Endothelial cell of umbilical vein (primary cell): Measurements from ENCODE around the gene SCUBE3. TPM values are rescaled to one million over a fixed set of nuclear protein-coding genes. Genes with fewer than 3 reads are reported as not detected.

Experiments used
- BruUV-seq: library from RNA; stranded (reverse); fragments of 400-500 nt; replicated peaks from 2 replicates; lab custom pipeline; 2021; lab: Mats Ljungman, UMichigan
- CTCF ChIA-PET: fragments of 300-600, 350-600 bp; sonication (Branson Sonifier 250); formaldehyde crosslinking; loops from one replicate; lab custom pipeline; 2021; ENCODE audit warnings: antibody characterized with exemption, inconsistent platforms; lab: Charles Lee
- POLR2A ChIA-PET: fragments of 300-600, 350-600 bp; sonication (Branson Sonifier 250); formaldehyde crosslinking; loops from one replicate; lab custom pipeline; 2021; ENCODE audit warnings: antibody characterized with exemption, inconsistent platforms; lab: Charles Lee
- DNase-seq: peaks from one replicate; pipeline ENCODE4 v3.0.0-alpha.2; 2011; ENCODE audit warnings: low read depth, low spot score
- FAIRE-seq: peaks from 2 replicates; lab custom pipeline; 2011; peaks lifted over from hg19 to GRCh38; lab: Jason Lieb, UNC
- H2AFZ ChIP-seq: 2 replicates; pipeline ENCODE4 v1.6.0; 2012; ENCODE audit warnings: low read depth, low read length, control low read depth, inconsistent platforms
- H3K27ac ChIP-seq: 2 replicates; pipeline ENCODE4 v1.5.1; 2011; ENCODE audit warnings: low read depth, mild to moderate bottlenecking, control low read depth, low read length, moderate library complexity; ENCODE audit not compliant: insufficient read depth
- H3K27me3 ChIP-seq, 2 experiments: 2 replicates each; pipeline versions ENCODE4 v1.6.0 to v1.6.1; 2011; ENCODE audit warnings: low read length in 2 of 2, mixed read lengths in 1 of 2; ENCODE audit not compliant: control insufficient read depth in 2 of 2, insufficient read depth in 2 of 2
- H3K36me3 ChIP-seq, 2 experiments: 2 replicates in 1 of 2; 3 replicates in 1 of 2; pipeline ENCODE4 v1.5.1; 2011; ENCODE audit warnings: low read length in 2 of 2, mild to moderate bottlenecking in 1 of 2, moderate library complexity in 1 of 2; ENCODE audit not compliant: control insufficient read depth in 2 of 2, insufficient read depth in 2 of 2; ENCODE audit errors: extremely low read depth in 1 of 2
- H3K4me1 ChIP-seq: 3 replicates; pipeline ENCODE4 v1.5.1; 2011; ENCODE audit warnings: mild to moderate bottlenecking, low read length; ENCODE audit not compliant: control insufficient read depth, insufficient read depth; ENCODE audit errors: extremely low read depth
- H3K4me2 ChIP-seq: 2 replicates; pipeline ENCODE4 v1.6.1; 2011; ENCODE audit warnings: low read length, control low read depth, mixed read lengths; ENCODE audit not compliant: insufficient read depth
- H3K4me3 ChIP-seq, 3 experiments: fragments of 200-600 bp in 1 of 3; sonication (generic), shearing (Covaris generic) in 1 of 3; replicated peaks in 1 of 3; 2 replicates each; pipeline ENCODE4 v1.5.1; 2011 to 2016; ENCODE audit warnings: control low read depth in 3 of 3, low read length in 3 of 3, mild to moderate bottlenecking in 2 of 3, inconsistent platforms in 1 of 3, low read depth in 1 of 3, moderate library complexity in 1 of 3; ENCODE audit not compliant: insufficient read depth in 1 of 3
- H3K79me2 ChIP-seq: 2 replicates; pipeline ENCODE4 v1.6.0; 2012; ENCODE audit warnings: low read length, inconsistent platforms; ENCODE audit not compliant: control insufficient read depth, insufficient read depth
- H3K9ac ChIP-seq: replicated peaks from 2 replicates; pipeline ENCODE3; 2011; ENCODE audit warnings: low read length, control low read depth; ENCODE audit not compliant: insufficient read depth; ENCODE audit errors: extremely low read depth
- H3K9me1 ChIP-seq: replicated peaks from 3 replicates; pipeline ENCODE4 v1.6.0; 2011; ENCODE audit warnings: mild to moderate bottlenecking, low read length; ENCODE audit not compliant: control insufficient read depth, insufficient read depth; ENCODE audit errors: extremely low read depth
- H3K9me3 ChIP-seq: replicated peaks from 2 replicates; pipeline ENCODE4 v1.5.1; 2012; ENCODE audit warnings: low read length, inconsistent platforms; ENCODE audit not compliant: control insufficient read depth, insufficient read depth
- H4K20me1 ChIP-seq: replicated peaks from 2 replicates; pipeline ENCODE3; 2011; ENCODE audit warnings: mild to moderate bottlenecking, low read length; ENCODE audit not compliant: control insufficient read depth, insufficient read depth; ENCODE audit errors: extremely low read depth
- CTCF ChIP-seq, 2 donors: IDR thresholded peaks; 1 replicate in 1 of 2; 2 replicates in 1 of 2; pipeline ENCODE4 v1.5.1; 2011; ENCODE audit warnings: low read length in 2 of 2, mild to moderate bottlenecking in 2 of 2, moderate library complexity in 2 of 2, control low read depth in 1 of 2, inconsistent platforms in 1 of 2, low read depth in 1 of 2; ENCODE audit not compliant: insufficient read depth in 1 of 2; ENCODE audit errors: extremely low read depth in 1 of 2
- EZH2 ChIP-seq: IDR thresholded peaks from 2 replicates; pipeline ENCODE4 v1.6.1; 2012; ENCODE audit warnings: borderline replicate concordance, low read depth, mild to moderate bottlenecking, moderate library complexity, low read length, inconsistent platforms; ENCODE audit not compliant: severe bottlenecking
- FOS ChIP-seq: IDR thresholded peaks from 2 replicates; pipeline ENCODE4 v1.6.1; 2011; ENCODE audit warnings: mild to moderate bottlenecking, low read length, moderate library complexity, borderline replicate concordance; ENCODE audit not compliant: insufficient read depth
- GATA2 ChIP-seq: IDR thresholded peaks from 2 replicates; pipeline ENCODE4 v1.7.0; 2011; ENCODE audit warnings: low read depth, mild to moderate bottlenecking, moderate library complexity, mixed read lengths, low read length; ENCODE audit not compliant: insufficient read length, insufficient read depth
- JUN ChIP-seq: IDR thresholded peaks from 2 replicates; pipeline ENCODE4 v1.6.1; 2011; ENCODE audit warnings: borderline replicate concordance, low read depth; ENCODE audit not compliant: insufficient read length, insufficient read depth
- MAX ChIP-seq: IDR thresholded peaks from 2 replicates; pipeline ENCODE4 v1.6.1; 2011; ENCODE audit not compliant: insufficient read depth, insufficient read length
- MYC ChIP-seq: IDR thresholded peaks from one replicate; pipeline ENCODE4 v1.6.1; 2011; ENCODE audit warnings: mild to moderate bottlenecking, low read depth, low read length
- POLR2A ChIP-seq: IDR thresholded peaks from 2 replicates; pipeline ENCODE4 v1.6.1; 2012; ENCODE audit warnings: low read depth, mild to moderate bottlenecking, control low read depth, low read length
- POLR2AphosphoS5 ChIP-seq: IDR thresholded peaks from 2 replicates; pipeline ENCODE4 v1.6.1; 2012; ENCODE audit warnings: low read depth, mild to moderate bottlenecking, control low read depth, low read length, moderate library complexity; ENCODE audit not compliant: insufficient read depth
- dilution Hi-C: fragments of 300-500 bp; cut with MboI; formaldehyde crosslinking; loops from one replicate; pipeline ENCODE4 v1.15.0; 2019; ENCODE audit warnings: low sequenced_read_pairs; ENCODE audit not compliant: extremely low pct_ligation_motif_present
- intact Hi-C: fragments of 100-400 bp; cut with micrococcal nuclease; formaldehyde crosslinking; loops from one replicate; pipeline ENCODE4 v1.10.0; 2022
- polyA plus RNA-seq, 4 experiments: library from polyadenylated mRNA; depleted of rRNA in 3 of 4; stranded (reverse) in 3 of 4; unstranded in 1 of 4; fragments of >200 nt; gene quantifications; 2 replicates each; pipeline versions ENCODE4 v1.2.1 to v1.2.3, GENCODE V29; 2011 to 2012; ENCODE audit warnings: missing spikeins in 1 of 4
- total RNA-seq: library from RNA; stranded (reverse); gene quantifications from 2 replicates; pipeline ENCODE4 v1.2.3, GENCODE V29; 2021

Gene SCUBE3
- total and polyA plus RNA-seq, 2 donors (not counting 3 experiments of a cell fraction or from before 2014, with no cell fraction given), result 1.1 to 1.5 TPM

GRCh38 chr6:35209622-35210247, 4.0 kb upstream of the SCUBE3 start:
- ChIA-PET CTCF (interaction anchor here (7.2 to 11.8 kb wide), 3 partner anchors 15 to 64 kb away, joined by 63 to 168 read pairs (median 113); no protein-coding TSS in a partner anchor), POLR2A (no interaction called here)
- H3K9ac ChIP-seq, result no peak overlapping the region
- peaks cover 3% of the 10 kb centered on the region for H3K4me1 ChIP-seq
- FAIRE-seq (no peak), DNase-seq (no peak)
- H3K4me3 ChIP-seq, result no peak overlapping the region
- intact Hi-C loops, result no loop called here
- H3K27me3 ChIP-seq, result peaks cover 46 to 58% of the 10 kb centered on the region in 2 experiments
- no peaks in the 10 kb centered on the region for H4K20me1 ChIP-seq
- no peaks in the 10 kb centered on the region for H3K9me1 ChIP-seq
- no peaks in the 10 kb centered on the region for H3K9me3 ChIP-seq
- no TSS peak for BruUV-seq
- TF ChIP-seq MAX (no peak), FOS (no peak), POLR2AphosphoS5 (no peak), CTCF (IDR thresholded peaks at IDR 0.05; ENCODE audit: extremely low read depth in 1 of 2, insufficient read depth in 1 of 2, low read depth in 1 of 2, low read length in 2 of 2) (no peak), JUN (no peak), POLR2A (no peak), GATA2 (no peak), EZH2 (no peak), MYC (no peak)
- no peak overlapping the region for H2AFZ ChIP-seq
- no peaks in the 10 kb centered on the region for H3K79me2 ChIP-seq
- no peak overlapping the region for H3K27ac ChIP-seq
- no peaks in the 10 kb centered on the region for H3K36me3 ChIP-seq
- dilution Hi-C loops, result no loop called here
- H3K4me2 ChIP-seq, result no peak overlapping the region
